Large intestine (tissue), 3 donors: ENCODE measurements around the gene SLC25A39. TPM values are rescaled to one million over a fixed set of nuclear protein-coding genes. Genes with fewer than 3 reads are reported as not detected.
"Not testable (repeated sequence)": the region's sequence is repeated elsewhere in the genome, so short reads cannot be mapped to it uniquely, and the experiment has no call there.

Experiments used
- DNase-seq, 2 donors: peaks; one replicate each; pipeline versions ENCODE4 v3.0.0 to v3.0.0-alpha.2; 2013
- H3K27ac ChIP-seq: one replicate; pipeline ENCODE4 v1.5.1; 2013; ENCODE audit warnings: low read length
- H3K27me3 ChIP-seq: 2 replicates; pipeline ENCODE4 v1.6.1; 2013; ENCODE audit warnings: low read length; ENCODE audit not compliant: control insufficient read depth, insufficient read depth
- H3K36me3 ChIP-seq: 2 replicates; pipeline ENCODE4 v1.6.1; 2013; ENCODE audit warnings: low read length; ENCODE audit not compliant: control insufficient read depth, insufficient read depth
- H3K4me1 ChIP-seq: one replicate; pipeline ENCODE4 v1.6.1; 2013; ENCODE audit warnings: low read length; ENCODE audit not compliant: control insufficient read depth, insufficient read depth
- H3K4me3 ChIP-seq: one replicate; pipeline ENCODE4 v1.5.1; 2013; ENCODE audit warnings: low read length
- H3K9me3 ChIP-seq: one replicate; pipeline ENCODE4 v1.6.1; 2013; ENCODE audit warnings: mild to moderate bottlenecking, low read depth, low read length, moderate library complexity; ENCODE audit not compliant: control insufficient read depth
- WGBS: methylation state at CpG from one replicate; pipeline ENCODE4 v1.1.5; 2013; ENCODE audit warnings: low lambda C conversion rate; ENCODE audit not compliant: insufficient coverage; 5-methylcytosine and 5-hydroxymethylcytosine counted together
- polyA plus RNA-seq: library from polyadenylated mRNA; unstranded; fragments of 120-200 nt; gene quantifications from one replicate; pipeline ENCODE4 v1.2.1, GENCODE V29; 2013

SLC25A39 gene
- polyA plus RNA-seq, 1 donor = 111 TPM

- Histone ChIP-seq H3K27ac (no peak overlapping the region), H3K9me3 (no peaks in the 10 kb centered on the region), H3K4me1 (peaks cover 27% of the 10 kb centered on the region)
Observed at GRCh38 chr17:44334727-44335126, 10.1 kb upstream of the SLC25A39 start.

GRCh38 chr17:44334315-44334714 is 9.7 kb upstream of the SLC25A39 start:
- Histone ChIP-seq H3K36me3 (no peaks in the 10 kb centered on the region), H3K4me3 (no peak overlapping the region), H3K4me1 (peaks cover 23% of the 10 kb centered on the region), H3K27ac (no peak overlapping the region), H3K27me3 (no peaks in the 10 kb centered on the region), H3K9me3 (no peaks in the 10 kb centered on the region)
- no peak for DNase-seq
- no CpG with 5 or more reads among the region's 2 CpGs for WGBS

More at GRCh38 chr17:44334727-44335126, 10.1 kb upstream of the SLC25A39 start:
- Histone ChIP-seq H3K27me3 (no peaks in the 10 kb centered on the region), H3K4me3 (no peak overlapping the region), H3K36me3 (no peaks in the 10 kb centered on the region)
- WGBS = no CpG with 5 or more reads among the region's 3 CpGs
- DNase-seq = peak in 1 of 2 donors; percentile 57

- Histone ChIP-seq H3K27ac (no peak overlapping the region), H3K27me3 (no peaks in the 10 kb centered on the region), H3K4me1 (peaks cover 14% of the 10 kb centered on the region), H3K36me3 (no peaks in the 10 kb centered on the region), H3K4me3 (no peak overlapping the region), H3K9me3 (no peaks in the 10 kb centered on the region)
- no CpG with 5 or more reads among the region's 5 CpGs for WGBS
- DNase-seq = peak in 1 of 2 donors; percentile 56
Observed at GRCh38 chr17:44333371-44333770, 8.7 kb upstream of the SLC25A39 start.

GRCh38 chr17:44331249-44331760 is 6.7 kb upstream of the SLC25A39 start:
- Histone ChIP-seq H3K4me3 (no peak overlapping the region), H3K9me3 (no peaks in the 10 kb centered on the region), H3K27ac (no peak overlapping the region), H3K4me1 (peaks cover 8% of the 10 kb centered on the region), H3K27me3 (no peaks in the 10 kb centered on the region), H3K36me3 (no peaks in the 10 kb centered on the region)
- DNase-seq = peak; percentile 77 to 84
- no CpG with 5 or more reads among the region's 7 CpGs for WGBS

- not testable (repeated sequence) for H3K4me3 ChIP-seq, H3K27me3 ChIP-seq, DNase-seq, H3K27ac ChIP-seq, H3K36me3 ChIP-seq, H3K9me3 ChIP-seq
- H3K4me1 ChIP-seq = peaks cover 12% of the 10 kb centered on the region
- WGBS = no CpG with 5 or more reads among the region's 5 CpGs
Observed at GRCh38 chr17:44330263-44330662, 5.6 kb upstream of the SLC25A39 start.

GRCh38 chr17:44329516-44329915 is 4.9 kb upstream of the SLC25A39 start:
- H3K27ac ChIP-seq, H3K9me3 ChIP-seq, H3K36me3 ChIP-seq, DNase-seq, H3K27me3 ChIP-seq, H3K4me3 ChIP-seq: not testable (repeated sequence)
- H3K4me1 ChIP-seq = peaks cover 10% of the 10 kb centered on the region
- WGBS = 100% methylated on average over 2 of the region's 7 CpGs

GRCh38 chr17:44327715-44328449 is 3.3 kb upstream of the SLC25A39 start:
- no peak overlapping the region for H3K27ac ChIP-seq
- no peak overlapping the region for H3K4me3 ChIP-seq
- no peak for DNase-seq
- no peaks in the 10 kb centered on the region for H3K36me3 ChIP-seq
- peaks cover 18% of the 10 kb centered on the region for H3K4me1 ChIP-seq
- no peaks in the 10 kb centered on the region for H3K27me3 ChIP-seq
- 80% methylated on average over 1 of the region's 7 CpGs for WGBS
- peaks cover 3% of the 10 kb centered on the region for H3K9me3 ChIP-seq

- Histone ChIP-seq H3K36me3 (peaks cover 6% of the 10 kb centered on the region), H3K9me3 (peaks cover 3% of the 10 kb centered on the region), H3K27me3 (no peaks in the 10 kb centered on the region), H3K27ac (no peak overlapping the region), H3K4me3 (peak overlapping the region; percentile 5), H3K4me1 (peaks cover 18% of the 10 kb centered on the region)
- 0% methylated on average over 2 of the region's 31 CpGs for WGBS
- DNase-seq = peak; percentile 96 to 98
Observed at GRCh38 chr17:44326861-44327444, 2.3 kb upstream of the SLC25A39 start.

- Histone ChIP-seq H3K4me1 (peaks cover 18% of the 10 kb centered on the region), H3K9me3 (peaks cover 3% of the 10 kb centered on the region), H3K27ac (peak overlapping the region; percentile 54), H3K27me3 (no peaks in the 10 kb centered on the region), H3K36me3 (peaks cover 33% of the 10 kb centered on the region), H3K4me3 (peak overlapping the region; percentile 90)
- no CpG with 5 or more reads among the region's 38 CpGs for WGBS
- DNase-seq = peak in 1 of 2 donors; percentile 46
Observed at GRCh38 chr17:44324092-44324570, 492 bp downstream of the SLC25A39 start.

- no peak overlapping the region for H3K27ac ChIP-seq
Observed at GRCh38 chr17:44323359-44324091, 1.1 kb downstream of the SLC25A39 start.

More at GRCh38 chr17:44323359-44324091, 1.1 kb downstream of the SLC25A39 start:
- Histone ChIP-seq H3K9me3 (peaks cover 3% of the 10 kb centered on the region), H3K36me3 (peaks cover 33% of the 10 kb centered on the region), H3K27me3 (no peaks in the 10 kb centered on the region), H3K4me3 (peak overlapping the region; percentile 90), H3K4me1 (peaks cover 18% of the 10 kb centered on the region)
- WGBS = no CpG with 5 or more reads among the region's 27 CpGs
- DNase-seq = no peak
